ENCODE results near the gene SLC47A2. TPM values are rescaled to one million over a fixed set of nuclear protein-coding genes. Genes with fewer than 3 reads are reported as not detected.
"Not testable (repeated sequence)": the region's sequence is repeated elsewhere in the genome, so short reads cannot be mapped to it uniquely, and the experiment has no call there.

Gene SLC47A2
- total RNA-seq, 2 experiments from 2014 or later: not detected

- no peak overlapping the region for H3K27ac Mint-ChIP-seq
- H3K9me3 Mint-ChIP-seq: no peaks in the 10 kb centered on the region
- DNase-seq: no peak
- no peaks in the 10 kb centered on the region for H3K36me3 Mint-ChIP-seq
- no peaks in the 10 kb centered on the region for H3K4me1 Mint-ChIP-seq
- no peaks in the 10 kb centered on the region for H3K27me3 Mint-ChIP-seq
- no peak overlapping the region for H3K4me3 Mint-ChIP-seq
These were observed 7.8 kb downstream of the SLC47A2 start for GRCh38 chr17:19708431-19709175.

- Mint-ChIP-seq H3K27ac (no peak overlapping the region), H3K4me3 (no peak overlapping the region), H3K9me3 (no peaks in the 10 kb centered on the region), H3K4me1 (no peaks in the 10 kb centered on the region), H3K27me3 (no peaks in the 10 kb centered on the region), H3K36me3 (no peaks in the 10 kb centered on the region)
- DNase-seq: no peak
These were observed 8.6 kb downstream of the SLC47A2 start for GRCh38 chr17:19707728-19708221.

GRCh38 chr17:19706791-19707727, 9.3 kb downstream of the SLC47A2 start:
- Mint-ChIP-seq H3K36me3 (no peaks in the 10 kb centered on the region), H3K4me3 (no peak overlapping the region), H3K4me1 (peaks cover 1% of the 10 kb centered on the region), H3K27me3 (no peaks in the 10 kb centered on the region), H3K9me3 (no peaks in the 10 kb centered on the region), H3K27ac (no peak overlapping the region)
- DNase-seq: no peak

- H3K27me3 Mint-ChIP-seq: no peaks in the 10 kb centered on the region
- no peaks in the 10 kb centered on the region for H3K9me3 Mint-ChIP-seq
- no peaks in the 10 kb centered on the region for H3K36me3 Mint-ChIP-seq
- no peak overlapping the region for H3K4me3 Mint-ChIP-seq
- H3K4me1 Mint-ChIP-seq: peaks cover 2% of the 10 kb centered on the region
- H3K27ac Mint-ChIP-seq: no peak overlapping the region
- DNase-seq: no peak
These were observed 10.3 kb downstream of the SLC47A2 start for GRCh38 chr17:19705771-19706770.

GRCh38 chr17:19705201-19705600, 11.2 kb downstream of the SLC47A2 start:
- H3K9me3 Mint-ChIP-seq: no peaks in the 10 kb centered on the region
- no peaks in the 10 kb centered on the region for H3K36me3 Mint-ChIP-seq
- no peak overlapping the region for H3K4me3 Mint-ChIP-seq
- peaks cover 2% of the 10 kb centered on the region for H3K4me1 Mint-ChIP-seq
- no peak overlapping the region for H3K27ac Mint-ChIP-seq
- H3K27me3 Mint-ChIP-seq: no peaks in the 10 kb centered on the region
- DNase-seq: no peak

GRCh38 chr17:19703828-19704613, 12.4 kb downstream of the SLC47A2 start:
- peaks cover 2% of the 10 kb centered on the region for H3K4me1 Mint-ChIP-seq
- H3K4me3 Mint-ChIP-seq: no peak overlapping the region
- no peaks in the 10 kb centered on the region for H3K9me3 Mint-ChIP-seq
- no peaks in the 10 kb centered on the region for H3K27me3 Mint-ChIP-seq
- H3K36me3 Mint-ChIP-seq: no peaks in the 10 kb centered on the region
- DNase-seq: no peak
- no peak overlapping the region for H3K27ac Mint-ChIP-seq

- H3K4me1 Mint-ChIP-seq: peaks cover 2% of the 10 kb centered on the region
- no peaks in the 10 kb centered on the region for H3K27me3 Mint-ChIP-seq
- no peak overlapping the region for H3K4me3 Mint-ChIP-seq
- no peak for DNase-seq
- H3K9me3 Mint-ChIP-seq: no peaks in the 10 kb centered on the region
- no peak overlapping the region for H3K27ac Mint-ChIP-seq
- no peaks in the 10 kb centered on the region for H3K36me3 Mint-ChIP-seq
These were observed 13.1 kb downstream of the SLC47A2 start for GRCh38 chr17:19703106-19703827.

- no peaks in the 10 kb centered on the region for H3K36me3 Mint-ChIP-seq
- H3K4me1 Mint-ChIP-seq: peaks cover 2% of the 10 kb centered on the region
- no peak for DNase-seq
- H3K4me3 Mint-ChIP-seq: no peak overlapping the region
- H3K27me3 Mint-ChIP-seq: no peaks in the 10 kb centered on the region
- no peak overlapping the region for H3K27ac Mint-ChIP-seq
- H3K9me3 Mint-ChIP-seq: no peaks in the 10 kb centered on the region
These were observed 14.2 kb downstream of the SLC47A2 start for GRCh38 chr17:19702217-19702641.

GRCh38 chr17:19686400-19687090, 29.8 kb downstream of the SLC47A2 start:
- Mint-ChIP-seq H3K27ac (no peak overlapping the region), H3K9me3 (no peaks in the 10 kb centered on the region), H3K4me1 (no peaks in the 10 kb centered on the region), H3K4me3 (no peak overlapping the region), H3K27me3 (no peaks in the 10 kb centered on the region), H3K36me3 (no peaks in the 10 kb centered on the region)
- no peak for DNase-seq

- DNase-seq, H3K4me3 Mint-ChIP-seq, H3K9me3 Mint-ChIP-seq, H3K27ac Mint-ChIP-seq, H3K27me3 Mint-ChIP-seq, H3K36me3 Mint-ChIP-seq, H3K4me1 Mint-ChIP-seq: not testable (repeated sequence)
These were observed 31.3 kb downstream of the SLC47A2 start for GRCh38 chr17:19684909-19685580.

GRCh38 chr17:19683117-19683516, 33.3 kb downstream of the SLC47A2 start:
- no peak overlapping the region for H3K4me3 Mint-ChIP-seq
- H3K27me3 Mint-ChIP-seq: no peaks in the 10 kb centered on the region
- H3K27ac Mint-ChIP-seq: no peak overlapping the region
- no peaks in the 10 kb centered on the region for H3K4me1 Mint-ChIP-seq
- no peaks in the 10 kb centered on the region for H3K36me3 Mint-ChIP-seq
- no peak for DNase-seq
- no peaks in the 10 kb centered on the region for H3K9me3 Mint-ChIP-seq

- Mint-ChIP-seq H3K27ac (no peak overlapping the region), H3K9me3 (no peaks in the 10 kb centered on the region), H3K4me1 (no peaks in the 10 kb centered on the region), H3K27me3 (no peaks in the 10 kb centered on the region), H3K36me3 (peaks cover 4% of the 10 kb centered on the region), H3K4me3 (no peak overlapping the region)
- DNase-seq: no peak
These were observed 37.6 kb downstream of the SLC47A2 start for GRCh38 chr17:19678581-19679453.

Data from activated naive CD8-positive, alpha-beta T cell treated with anti-CD3 and anti-CD28 coated beads for 36 hours (primary cell).